Fibroblast of villous mesenchyme (primary cell): ENCODE measurements around the gene DACH1. TPM values are rescaled to one million over a fixed set of nuclear protein-coding genes. Genes with fewer than 3 reads are reported as not detected.

Source experiments
- DNase-seq: peaks from one replicate; pipeline ENCODE4 v3.0.0-alpha.2; 2010; ENCODE audit warnings: low read depth
- H3K4me3 ChIP-seq: 2 replicates; pipeline ENCODE4 v1.5.1; 2011; ENCODE audit warnings: low read depth, mild to moderate bottlenecking, low read length
- CTCF ChIP-seq: IDR thresholded peaks from 2 replicates; pipeline ENCODE4 v1.5.1; 2012; ENCODE audit warnings: low read depth, mild to moderate bottlenecking, low read length; ENCODE audit not compliant: insufficient read depth
- total RNA-seq: library from RNA; depleted of rRNA; stranded (reverse); fragments of >200 nt; gene quantifications from 2 replicates; pipeline ENCODE4 v1.2.3, GENCODE V29; 2012

DACH1 gene
- total RNA-seq, 1 donor = 0.43 TPM

DNA sequence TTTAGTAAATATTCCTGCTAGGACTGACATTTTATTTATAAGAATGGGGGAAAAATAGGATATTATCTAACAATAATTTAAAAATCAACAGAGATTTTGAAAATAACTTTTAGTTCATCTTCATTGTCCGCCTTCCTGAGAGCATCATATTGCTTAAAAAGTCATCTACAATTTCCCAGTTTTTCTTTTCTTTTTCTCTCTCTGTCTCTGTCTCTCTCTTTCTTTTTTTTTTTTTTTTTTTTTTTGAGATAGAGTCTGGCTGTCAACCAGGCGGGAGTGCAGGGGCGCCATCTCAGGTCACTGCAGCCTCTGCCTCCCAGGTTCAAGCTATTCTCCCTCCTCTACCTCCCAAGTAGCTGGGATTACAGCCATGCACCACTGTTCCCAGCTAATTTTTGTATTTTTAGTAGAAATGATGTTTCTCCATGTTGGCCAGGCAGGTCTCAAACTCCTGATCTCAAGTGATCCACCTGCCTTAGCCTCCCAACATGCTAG, 276.3 kb downstream of the DACH1 start:
- no peak overlapping the region for H3K4me3 ChIP-seq
- TF ChIP-seq CTCF = no peak
- no peak for DNase-seq

DNA sequence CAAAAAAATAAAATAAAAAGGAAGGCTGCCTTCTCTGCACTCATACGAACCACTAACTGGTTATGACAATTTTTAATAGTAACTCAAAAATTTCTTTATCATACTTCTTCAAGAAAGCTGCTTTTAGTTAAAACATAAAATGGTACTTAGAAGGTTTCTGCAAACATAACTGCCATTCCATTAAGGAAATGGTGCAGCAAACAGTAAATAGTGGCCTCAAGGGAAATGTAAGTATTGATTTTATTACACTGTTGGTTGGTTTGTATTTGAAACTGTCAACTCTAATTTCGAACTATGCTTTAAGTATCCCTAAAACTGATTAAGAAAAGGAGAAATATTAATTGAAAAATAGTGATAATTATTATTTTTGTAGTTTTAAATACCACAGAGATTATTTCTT, 278.0 kb downstream of the DACH1 start:
- H3K4me3 ChIP-seq = no peak overlapping the region
- no peak for TF ChIP-seq CTCF
- no peak for DNase-seq

GRCh38 chr13:71587817-71588216, 279.2 kb downstream of the DACH1 start:
- no peak for DNase-seq
- no peak overlapping the region for H3K4me3 ChIP-seq
- no peak for TF ChIP-seq CTCF

DNA sequence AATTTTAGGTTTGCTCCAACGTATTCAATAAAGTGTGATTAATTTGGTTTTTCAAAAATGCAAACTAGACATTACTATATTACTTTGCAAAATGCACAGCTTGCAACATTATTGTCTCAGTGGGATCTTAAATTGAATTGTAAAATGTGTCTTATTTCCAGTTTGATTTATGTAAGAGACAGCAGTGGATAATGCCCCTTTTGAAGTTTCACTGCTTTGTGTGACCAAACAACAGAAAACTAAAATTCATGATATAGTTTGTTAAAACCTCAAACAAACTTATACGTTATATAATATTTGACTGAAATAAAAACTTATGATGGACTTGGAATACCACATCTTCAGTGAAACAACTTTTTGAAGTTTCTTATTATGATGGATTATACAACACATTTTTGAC, 279.8 kb downstream of the DACH1 start:
- H3K4me3 ChIP-seq = no peak overlapping the region
- TF ChIP-seq CTCF = no peak

DNA sequence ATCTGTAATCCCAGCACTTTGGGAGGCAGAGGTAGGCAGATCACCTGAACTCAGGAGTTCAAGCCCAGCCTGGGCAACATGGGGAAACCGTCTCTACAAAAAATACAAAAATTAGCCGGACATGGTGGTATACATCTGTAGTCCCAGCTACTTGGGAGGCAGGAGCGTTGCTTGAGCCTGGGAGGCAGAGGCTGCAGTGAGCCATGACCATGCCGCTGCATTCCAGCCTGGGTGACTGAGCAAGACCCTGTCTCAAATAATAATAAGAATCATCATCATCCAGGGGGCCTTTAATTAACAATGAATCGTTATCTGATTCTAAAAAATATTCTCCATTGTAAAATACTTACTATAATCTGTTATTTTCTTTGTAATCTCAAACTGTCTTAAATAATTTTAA, 283.4 kb downstream of the DACH1 start:
- DNase-seq = no peak
- TF ChIP-seq CTCF = no peak
- no peak overlapping the region for H3K4me3 ChIP-seq

More for the DNA sequence above, 279.8 kb downstream of the DACH1 start:
- DNase-seq = no peak

DNA sequence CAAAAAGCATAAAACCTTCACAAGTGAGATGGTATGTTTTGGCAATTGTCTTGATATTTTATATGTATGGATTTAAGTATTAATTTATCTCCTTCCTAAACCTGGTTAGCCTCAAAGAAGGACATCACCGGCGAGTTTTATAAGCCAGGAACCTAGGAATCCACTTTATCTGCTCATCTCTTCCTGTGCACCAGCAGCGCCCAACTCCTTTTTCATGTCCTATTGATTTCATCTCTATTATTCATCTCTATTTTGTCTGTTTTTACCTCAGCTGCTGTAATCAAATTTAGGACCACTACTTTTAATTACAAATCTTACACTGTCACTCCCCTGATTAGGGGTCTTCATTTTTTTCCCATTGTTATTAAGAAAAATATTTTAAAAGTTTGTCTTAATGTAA, 286.4 kb downstream of the DACH1 start:
- H3K4me3 ChIP-seq = no peak overlapping the region
- no peak for DNase-seq
- no peak for TF ChIP-seq CTCF

DNA sequence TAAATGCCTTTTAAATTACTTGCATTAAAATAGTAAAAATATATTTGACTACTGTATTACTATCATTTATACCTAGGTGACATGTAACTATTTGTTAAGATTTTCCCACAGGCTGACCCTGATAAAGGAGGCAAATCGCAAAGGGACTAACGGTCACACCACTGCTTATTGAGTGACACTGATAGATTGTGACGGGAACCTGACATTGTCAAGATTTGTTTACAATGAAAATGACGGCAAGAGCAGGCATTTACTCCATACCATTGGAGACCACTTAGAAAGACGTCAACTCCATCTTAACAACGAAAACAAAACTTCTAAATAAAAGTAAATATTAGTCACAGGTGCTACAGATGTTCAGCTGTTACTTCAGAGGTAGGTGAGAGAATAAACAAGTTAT, 289.0 kb downstream of the DACH1 start:
- TF ChIP-seq CTCF = no peak
- H3K4me3 ChIP-seq = no peak overlapping the region

More for the DNA sequence above, 289.0 kb downstream of the DACH1 start:
- no peak for DNase-seq
